GM19193 (cell line): ENCODE data around the gene NFIB.

Experiments
- POLR2A ChIP-seq: IDR thresholded peaks from 4 replicates; pipeline ENCODE4 v1.6.1; 2011; ENCODE audit not compliant: insufficient read depth, insufficient read length; ENCODE audit errors: extremely low read depth

The NFIB gene

DNA sequence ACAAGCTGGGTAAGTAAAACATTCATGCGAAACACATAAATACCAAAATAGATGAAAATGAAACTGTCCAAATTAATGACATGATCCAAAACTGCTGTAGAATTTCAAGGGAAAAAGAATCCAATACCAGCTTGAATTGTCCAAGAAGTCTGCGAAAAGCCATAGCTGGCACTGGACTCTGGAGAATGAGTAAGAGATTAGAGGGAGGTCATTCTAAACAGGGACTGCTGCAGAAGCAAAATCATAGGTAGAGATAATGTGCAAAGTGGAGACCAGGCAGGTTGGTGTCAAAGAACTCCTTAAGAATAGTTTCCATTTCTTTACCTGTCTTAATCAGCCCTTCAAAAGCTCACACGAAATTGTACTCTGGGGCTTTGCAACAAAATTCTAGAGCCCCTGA is 162.5 kb downstream of the NFIB start:
- TF ChIP-seq POLR2A = no peak

DNA sequence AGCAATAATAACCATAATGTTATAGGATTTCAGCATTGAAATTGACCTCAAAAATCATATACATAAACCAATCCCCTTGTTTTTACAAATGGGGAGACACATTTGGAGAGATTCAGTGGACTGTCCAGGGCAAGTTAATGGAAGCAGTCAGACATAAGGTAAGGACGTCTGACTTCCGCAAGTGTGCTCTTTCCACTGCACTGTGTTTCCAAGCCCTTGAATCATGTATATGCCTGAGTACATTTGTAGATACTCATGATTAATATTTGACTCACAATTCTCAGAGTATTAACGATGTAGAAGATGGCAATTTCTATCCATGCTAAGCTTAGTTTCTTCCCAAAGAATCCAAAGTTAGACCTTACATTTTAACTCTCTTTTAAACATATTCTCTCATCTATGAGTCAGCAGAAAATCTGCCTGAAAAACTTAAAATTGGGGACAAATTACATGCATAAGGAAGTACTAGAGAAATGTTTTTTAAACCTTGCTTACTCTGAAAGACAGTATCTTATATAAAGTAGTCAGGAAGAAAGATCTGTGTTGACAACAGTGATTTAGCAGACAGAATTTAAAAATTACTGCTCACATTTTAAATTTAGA is 165.3 kb downstream of the NFIB start:
- TF ChIP-seq POLR2A = no peak

DNA sequence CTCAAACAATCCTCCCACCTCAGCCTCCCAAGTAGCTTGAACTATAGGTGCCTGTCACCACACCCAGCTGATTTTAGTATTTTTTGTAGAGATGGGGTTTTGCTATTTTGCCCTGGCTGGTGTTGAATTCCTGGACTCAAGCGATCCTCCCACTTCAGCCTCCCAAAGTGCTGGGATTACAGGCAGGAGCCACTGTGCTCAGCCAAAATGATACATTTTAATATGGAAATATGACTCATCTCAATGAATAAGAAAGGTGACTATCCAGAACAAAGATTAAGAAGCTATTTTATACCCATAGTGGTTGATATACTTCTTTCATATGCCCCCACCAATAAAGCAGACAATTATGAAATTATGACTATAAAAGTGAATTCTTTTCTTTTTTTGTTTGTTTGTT is 166.2 kb downstream of the NFIB start:
- TF ChIP-seq POLR2A = no peak

DNA sequence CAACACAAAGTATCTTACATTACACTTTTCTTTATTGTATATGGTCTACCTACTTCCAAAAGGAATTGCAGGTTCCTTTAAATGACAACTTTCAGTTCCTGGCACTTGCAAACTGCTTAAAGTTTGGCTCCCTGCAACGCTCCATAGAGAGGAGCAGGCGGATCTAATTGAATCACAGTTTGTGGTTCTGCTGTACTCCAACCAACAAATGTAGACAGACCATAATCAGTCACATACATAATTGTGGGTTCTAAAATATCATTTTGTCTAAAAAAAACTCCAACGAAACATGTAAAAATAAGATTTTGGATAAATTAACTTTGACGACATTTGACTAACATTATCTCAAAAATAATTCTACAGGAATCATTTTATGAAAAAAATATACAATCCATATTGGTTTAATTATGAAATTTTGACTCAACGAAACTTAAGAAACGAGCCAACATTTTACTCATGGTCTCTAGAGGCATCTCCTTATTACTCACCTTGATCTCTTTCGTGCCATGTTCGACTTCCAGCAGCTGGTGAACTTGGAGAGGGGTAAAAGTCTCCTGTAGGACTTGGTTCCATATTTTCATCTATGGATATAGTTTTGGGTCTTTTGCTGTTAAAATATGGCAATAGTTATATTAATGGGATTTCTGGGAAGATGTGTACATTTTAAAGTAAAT is 167.6 kb downstream of the NFIB start:
- TF ChIP-seq POLR2A = no peak

DNA sequence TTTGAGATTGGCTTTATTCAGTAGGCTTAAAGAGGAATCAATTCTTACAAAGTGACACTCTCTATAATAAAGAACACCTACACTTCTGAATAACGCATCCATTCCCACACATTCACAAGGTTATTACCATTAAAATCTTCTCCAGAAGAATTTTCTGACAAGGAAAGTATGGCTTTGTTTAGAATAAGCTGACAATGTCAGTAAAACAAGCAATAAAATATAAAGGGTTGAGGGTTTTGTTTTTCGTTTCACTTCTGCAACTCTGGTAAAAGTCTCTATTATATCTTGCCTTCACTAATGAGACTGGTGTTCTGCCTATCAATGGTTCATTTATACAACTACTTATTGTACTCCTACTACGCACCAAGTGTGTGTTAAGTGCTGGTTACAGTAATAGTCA is 169.7 kb downstream of the NFIB start:
- TF ChIP-seq POLR2A = no peak

DNA sequence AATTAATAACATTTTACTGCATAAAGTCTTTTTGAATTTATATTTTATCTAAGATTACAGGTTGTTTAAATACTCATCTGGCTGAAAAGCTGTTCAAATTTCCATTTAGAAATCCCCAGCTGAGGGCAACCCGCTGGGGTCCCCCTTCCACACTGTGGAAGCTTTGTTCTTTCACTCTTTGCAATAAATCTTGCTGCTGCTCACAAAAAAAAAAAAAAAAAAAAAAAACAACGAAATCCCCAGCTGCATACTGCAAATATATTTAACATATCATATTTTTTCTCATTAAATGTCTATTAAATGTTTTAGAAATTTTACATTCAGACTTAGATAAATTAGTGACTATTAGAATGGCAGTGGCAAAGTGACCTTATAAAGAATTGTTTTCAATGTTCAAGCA is 172.2 kb downstream of the NFIB start:
- TF ChIP-seq POLR2A = no peak

DNA sequence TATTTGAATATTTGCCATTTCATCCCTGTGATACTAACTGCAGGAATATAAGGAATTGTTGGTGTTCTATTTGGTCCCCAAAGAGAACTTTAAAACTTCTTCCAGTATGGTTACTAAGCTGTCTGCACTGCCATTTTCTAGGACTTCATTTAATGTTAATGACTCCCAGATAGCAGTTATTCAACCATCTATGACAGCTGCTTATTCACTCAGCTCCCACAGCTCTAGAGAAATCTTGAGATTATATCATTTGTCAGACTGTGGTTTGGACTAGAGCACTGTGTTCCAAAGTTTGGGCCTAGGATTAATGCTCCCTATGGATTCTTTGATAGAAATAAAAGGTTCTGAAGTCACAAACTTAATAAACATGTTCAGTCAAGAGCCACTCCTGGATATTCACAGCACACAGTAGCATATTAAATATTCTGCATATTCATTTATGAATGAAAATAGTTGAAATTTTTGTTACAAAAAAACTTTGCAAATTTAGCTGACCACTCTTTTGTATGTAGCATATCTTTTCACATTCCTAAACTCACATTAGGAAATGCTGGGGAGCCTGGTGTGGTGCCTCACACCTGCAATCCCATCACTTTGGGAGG is 173.7 kb downstream of the NFIB start:
- TF ChIP-seq POLR2A = no peak

DNA sequence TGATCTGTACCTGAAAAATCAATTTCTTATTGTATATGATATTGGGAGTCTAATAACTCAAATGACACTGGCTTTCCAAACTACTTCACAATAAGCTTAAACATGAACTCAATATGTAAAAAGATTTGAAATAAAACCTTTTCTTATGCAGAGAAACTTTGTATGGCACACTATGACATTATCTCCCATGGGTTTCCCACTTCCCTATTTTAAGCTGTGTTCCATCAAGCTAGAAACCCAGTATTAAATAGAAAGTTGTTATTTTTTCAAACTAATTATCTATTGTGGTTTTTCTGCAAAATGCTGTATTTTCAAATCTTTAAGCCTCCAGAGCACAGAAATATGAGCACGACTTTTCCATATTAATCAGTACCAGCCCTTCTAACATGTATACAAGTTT is 174.7 kb downstream of the NFIB start:
- TF ChIP-seq POLR2A = no peak

DNA sequence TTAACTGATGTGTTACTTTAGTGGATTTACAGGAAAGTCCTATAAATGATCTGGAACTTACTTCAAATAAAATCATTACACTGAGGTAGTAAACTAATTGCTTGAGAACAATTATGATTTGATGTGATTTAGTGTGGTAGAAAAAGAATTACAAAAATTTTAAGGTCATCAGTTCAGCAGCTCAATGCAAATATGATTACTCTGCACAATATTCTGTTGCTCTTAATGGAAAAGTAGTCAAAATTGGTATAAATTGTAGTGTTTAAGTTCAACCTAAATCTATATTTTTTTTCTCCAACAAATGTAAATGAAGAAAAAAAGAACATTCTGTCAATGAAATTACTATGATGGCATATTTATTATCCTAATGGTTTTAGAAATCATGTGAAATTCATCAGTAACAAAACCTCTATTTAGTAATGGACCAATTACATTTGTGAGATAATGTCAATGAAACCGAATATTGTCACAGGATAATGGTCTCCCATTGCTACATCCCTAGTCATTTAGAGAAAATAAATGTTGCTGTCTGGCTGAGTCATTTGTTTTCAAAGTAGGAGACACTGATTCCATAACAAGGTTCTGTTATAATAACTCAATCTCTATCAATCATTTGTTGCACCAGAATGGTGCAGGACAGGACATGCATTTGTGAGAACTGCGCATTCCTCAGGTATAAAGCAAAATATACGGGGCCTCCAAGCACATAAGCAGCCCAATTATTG is 177.1 kb downstream of the NFIB start:
- TF ChIP-seq POLR2A = no peak

DNA sequence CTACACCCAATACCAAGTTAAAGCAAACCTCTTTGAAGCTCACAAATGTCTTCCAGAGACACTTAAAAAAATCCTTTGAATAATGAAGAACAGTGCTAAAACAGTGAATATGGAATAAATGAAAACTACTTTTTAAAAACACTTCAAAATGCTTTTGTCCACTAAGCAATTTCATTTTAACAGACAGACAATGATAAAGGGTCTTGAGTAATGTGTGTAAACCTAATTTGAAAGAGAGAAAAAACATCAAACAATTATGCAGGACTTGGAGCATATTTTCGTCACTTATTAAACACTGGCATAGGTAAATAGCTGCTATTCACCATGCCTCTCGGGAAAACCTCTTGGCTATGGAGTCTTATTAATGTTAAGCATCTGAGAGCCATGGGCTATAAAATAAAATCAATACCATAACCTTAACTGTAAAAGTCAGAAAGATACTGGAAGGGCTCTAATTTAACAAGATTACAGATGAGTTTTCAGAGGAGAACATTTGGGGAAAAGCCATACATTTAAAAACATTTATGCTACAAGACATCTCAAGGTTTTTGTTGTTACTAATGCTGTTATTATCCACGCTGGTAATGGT is 177.8 kb downstream of the NFIB start:
- no peak for TF ChIP-seq POLR2A

DNA sequence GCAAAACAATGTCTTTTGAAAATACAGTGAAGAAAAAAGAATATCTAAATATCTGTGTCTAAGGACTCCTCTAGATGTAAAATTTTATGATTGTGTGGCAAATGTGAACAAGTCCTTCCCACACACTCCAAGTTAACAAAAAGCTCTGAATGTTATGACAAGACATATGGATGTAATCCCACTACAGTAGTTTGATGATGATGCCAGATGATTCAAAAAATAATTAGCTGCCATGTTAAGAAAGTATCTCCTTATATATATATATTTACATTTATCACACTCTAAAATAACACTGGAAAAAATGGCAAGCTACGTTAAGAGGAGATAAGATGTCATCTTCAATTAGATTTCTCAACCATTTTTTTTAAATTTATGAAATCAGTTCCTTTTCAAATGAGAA is 178.5 kb downstream of the NFIB start:
- TF ChIP-seq POLR2A = no peak

DNA sequence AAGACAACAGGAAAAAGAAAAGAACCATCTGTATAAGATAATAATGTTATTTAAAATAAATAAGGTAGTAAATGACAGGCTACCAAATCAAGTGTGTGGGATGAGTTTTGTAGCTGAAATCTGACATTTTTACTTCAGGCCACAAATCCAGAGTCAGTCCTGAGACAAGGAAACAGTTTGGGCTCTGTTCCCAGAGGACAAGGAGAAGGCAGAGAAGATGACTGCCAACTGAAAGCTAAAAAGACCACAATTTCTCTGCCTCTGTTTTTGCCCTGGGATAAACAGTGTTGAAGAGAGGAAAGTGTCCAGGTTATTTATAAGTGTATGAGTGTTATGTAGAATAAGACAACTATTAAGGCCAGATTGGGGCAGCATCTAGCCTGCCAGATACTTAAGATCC is 180.5 kb downstream of the NFIB start:
- no peak for TF ChIP-seq POLR2A

DNA sequence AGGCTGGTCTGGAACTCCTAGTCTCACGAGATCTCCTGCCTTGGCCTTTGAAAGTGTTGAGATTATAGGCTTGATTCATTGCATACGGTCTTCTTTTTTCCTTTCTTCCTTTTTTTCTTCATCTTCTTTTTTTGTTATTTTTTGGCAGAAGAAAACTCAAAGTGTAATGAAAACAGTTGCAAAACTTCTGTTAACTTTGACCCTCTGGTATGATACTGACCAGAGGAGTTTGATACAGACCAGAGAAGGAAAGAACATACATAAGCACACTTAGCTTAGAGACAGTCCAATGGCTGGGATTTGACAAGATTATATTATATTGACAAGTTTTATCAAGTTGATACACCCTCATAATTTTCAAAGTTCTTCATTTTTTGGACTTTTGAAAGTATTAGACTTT is 181.2 kb downstream of the NFIB start:
- no peak for TF ChIP-seq POLR2A

DNA sequence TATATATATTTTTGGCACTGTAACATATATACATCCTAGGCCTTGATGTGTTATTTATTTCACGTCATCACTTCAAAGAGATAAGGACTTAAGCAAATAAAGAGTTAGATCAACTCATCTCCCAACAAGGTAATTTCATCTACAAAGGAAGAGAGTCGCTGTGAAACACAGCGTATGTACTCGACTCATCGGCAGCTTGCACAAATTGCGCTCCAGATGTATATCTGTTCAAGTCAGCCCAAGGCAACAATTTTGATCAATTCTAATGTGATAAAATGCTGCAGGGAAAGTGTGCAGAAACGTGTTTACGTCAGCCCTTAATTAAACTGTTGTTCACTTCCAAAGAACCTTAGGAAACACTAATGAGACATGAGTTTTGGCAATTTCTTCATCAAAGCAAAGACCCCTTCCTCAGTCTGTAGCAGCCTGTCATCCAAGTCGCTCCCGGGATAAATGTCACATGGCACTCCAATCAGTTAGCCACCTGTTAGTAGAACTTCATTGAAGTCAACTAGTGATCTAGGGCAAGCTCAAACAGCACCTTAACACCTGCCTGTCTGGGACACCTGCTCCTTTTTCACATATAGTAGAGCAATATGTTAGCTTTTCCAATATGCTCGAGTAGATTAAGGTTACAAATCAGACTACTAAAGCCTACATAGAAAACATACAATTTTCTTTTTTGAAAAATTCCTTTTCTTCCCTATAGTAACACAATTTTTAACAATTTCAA is 182.4 kb downstream of the NFIB start:
- no peak for TF ChIP-seq POLR2A

DNA sequence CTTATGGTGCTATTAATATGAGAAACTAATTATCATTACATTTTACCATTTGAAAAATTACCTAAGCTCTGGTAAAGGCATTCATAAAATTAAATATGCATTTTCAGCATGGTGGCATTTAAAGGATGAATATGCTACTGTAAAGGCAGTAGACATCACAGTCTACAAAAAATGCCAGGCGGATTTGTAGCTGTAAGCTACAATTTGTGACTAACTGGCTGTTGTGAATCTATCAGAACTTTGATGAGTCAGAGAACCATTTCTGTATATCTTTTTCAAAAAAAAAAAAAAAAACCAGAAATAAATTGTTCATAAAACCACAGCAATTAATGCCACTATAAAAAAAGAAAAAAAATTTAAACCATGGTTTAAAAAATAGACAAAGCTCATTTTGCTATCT is 186.3 kb downstream of the NFIB start:
- no peak for TF ChIP-seq POLR2A

DNA sequence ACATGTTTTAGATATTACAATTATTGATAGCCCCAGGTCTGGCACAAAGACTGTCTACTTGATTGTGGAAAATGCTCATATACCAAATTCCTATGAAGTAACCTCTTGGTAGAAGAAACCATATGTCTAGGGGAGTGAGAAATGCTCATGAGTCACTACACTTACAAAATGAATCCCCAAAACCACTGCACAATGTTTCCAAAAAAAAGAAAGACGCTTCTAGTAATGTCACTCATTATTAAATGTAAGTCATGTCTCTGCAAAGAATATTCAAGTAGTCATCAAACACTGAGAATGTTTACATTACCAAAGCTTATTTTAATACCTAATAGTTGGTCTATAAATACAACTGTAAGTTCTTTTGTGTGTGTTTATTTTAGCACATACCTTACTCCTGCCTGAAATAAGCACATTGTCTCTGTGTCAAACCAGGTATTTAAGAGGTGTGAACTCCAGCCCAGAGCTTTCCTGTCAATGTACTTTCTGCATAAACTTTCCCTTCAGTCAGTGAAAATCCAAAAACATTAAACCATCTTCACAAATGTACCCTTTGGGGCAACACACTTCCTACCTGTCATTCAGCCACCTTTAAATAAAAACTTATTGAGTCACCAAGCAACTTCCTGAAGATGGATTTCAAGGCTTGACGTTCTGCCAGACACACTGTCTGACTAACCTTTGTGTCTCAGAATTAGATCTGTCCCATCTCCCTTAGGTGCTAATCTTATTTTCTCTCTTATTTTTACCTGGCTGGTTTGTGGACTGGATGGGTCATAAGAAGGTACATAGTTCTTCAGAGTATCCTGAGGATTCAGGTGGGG is 194.0 kb downstream of the NFIB start:
- TF ChIP-seq POLR2A = no peak
